ENCODE measurements around the gene PROZ.

GRCh38 chr13:113179374-113180230 lies 21.2 kb downstream of the PROZ start:
- TF ChIP-seq CTCF (IDR thresholded peaks at IDR 0.05) (no peak), BHLHE40 (IDR thresholded peaks at IDR 0.05; ENCODE audit: low read depth, low read length) (no peak), EHMT2 (IDR thresholded peaks at IDR 0.05; ENCODE audit: low read depth) (no peak), CBX8 (IDR thresholded peaks at IDR 0.05) (no peak), HOXB5 (CRISPR knock-in tag; IDR thresholded peaks at IDR 0.05) (no peak), TP53 (CRISPR knock-in tag; IDR thresholded peaks at IDR 0.05) (no peak)
- TF ChIP-seq, protein P1, sequence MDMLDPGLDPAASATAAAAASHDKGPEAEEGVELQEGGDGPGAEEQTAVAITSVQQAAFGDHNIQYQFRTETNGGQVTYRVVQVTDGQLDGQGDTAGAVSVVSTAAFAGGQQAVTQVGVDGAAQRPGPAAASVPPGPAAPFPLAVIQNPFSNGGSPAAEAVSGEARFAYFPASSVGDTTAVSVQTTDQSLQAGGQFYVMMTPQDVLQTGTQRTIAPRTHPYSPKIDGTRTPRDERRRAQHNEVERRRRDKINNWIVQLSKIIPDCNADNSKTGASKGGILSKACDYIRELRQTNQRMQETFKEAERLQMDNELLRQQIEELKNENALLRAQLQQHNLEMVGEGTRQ (IDR thresholded peaks at IDR 0.05) = no peak
